Mucosa of descending colon (tissue), 3 donors: Measurements from ENCODE around the gene P2RY14. TPM values are rescaled to one million over a fixed set of nuclear protein-coding genes. Genes with fewer than 3 reads are reported as not detected.

Experiments
- ATAC-seq: fragments of 200-7000 bp; cut with Tn5 transposase; one replicate; pipeline ENCODE4 v1.9.1; 2020; ENCODE audit warnings: mild to moderate bottlenecking, moderate library complexity
- DNase-seq, 3 donors: peaks; one replicate each; pipeline ENCODE4 v3.0.0-alpha.2; 2020
- H3K36me3 ChIP-seq: fragments of 200-600 bp; one replicate; pipeline ENCODE4 v1.8.0; 2021; ENCODE audit warnings: low read depth, mild to moderate bottlenecking
- H3K4me1 ChIP-seq: fragments of 200-600 bp; one replicate; pipeline ENCODE4 v1.8.0; 2021; ENCODE audit warnings: low read depth, mild to moderate bottlenecking
- H3K4me3 ChIP-seq: fragments of 200-600 bp; one replicate; pipeline ENCODE4 v1.8.0; 2021; ENCODE audit warnings: mild to moderate bottlenecking
- H3K9me3 ChIP-seq: fragments of 200-600 bp; one replicate; pipeline ENCODE4 v1.8.0; 2021; ENCODE audit warnings: mild to moderate bottlenecking
- CTCF ChIP-seq: fragments of 200-600 bp; IDR thresholded peaks from one replicate; pipeline ENCODE4 v1.8.0; 2022; ENCODE audit warnings: antibody characterized with exemption, mild to moderate bottlenecking
- intact Hi-C, 2 donors: fragments of 100-400 bp; cut with DNase I in 1 of 2; cut with micrococcal nuclease in 1 of 2; formaldehyde crosslinking; loops; one replicate each; pipeline versions ENCODE4 v1.11.0 to v1.11.1; 2022; cut with DNase I, micrococcal nuclease
- total RNA-seq, 3 donors: library from RNA; stranded (reverse); fragmentation: NEBNext Ultra II Directional in 2 of 3; extraction: Animal tissue kit (Norgen Biotek cat#: 25700) in 2 of 3; gene quantifications; one replicate each; pipeline versions ENCODE4 v1.2.1 to v1.2.4, GENCODE V29; 2021 to 2023
- donor health status: DM: no; HTN: no; CAD: no; lungs with moderate emphysema.
- donor health status: DM: no; HTN: no; CAD: no.
- donor health status: DM: no; HTN: yes; CAD: no.

The P2RY14 gene
- total RNA-seq, 3 donors from 2014 or later, result 3.9 to 18.2 (median 4.4) TPM

GRCh38 chr3:151201051-151201730, 77.2 kb downstream of the P2RY14 start:
- DNase-seq (no peak), ATAC-seq (no peak)
- no peaks in the 10 kb centered on the region for H3K36me3 ChIP-seq
- no peaks in the 10 kb centered on the region for H3K9me3 ChIP-seq
- no peak overlapping the region for H3K4me3 ChIP-seq
- TF ChIP-seq CTCF, result no peak
- no peaks in the 10 kb centered on the region for H3K4me1 ChIP-seq
- intact Hi-C loops, result no loop called here

GRCh38 chr3:151200586-151200985, 77.8 kb downstream of the P2RY14 start:
- no peaks in the 10 kb centered on the region for H3K36me3 ChIP-seq
- no peak for TF ChIP-seq CTCF
- no peak for ATAC-seq
- no peaks in the 10 kb centered on the region for H3K4me1 ChIP-seq
- no peaks in the 10 kb centered on the region for H3K9me3 ChIP-seq
- intact Hi-C loops, result no loop called here
- no peak overlapping the region for H3K4me3 ChIP-seq
- DNase-seq, result no peak

GRCh38 chr3:151199554-151200438, 78.5 kb downstream of the P2RY14 start:
- no peaks in the 10 kb centered on the region for H3K36me3 ChIP-seq
- no peaks in the 10 kb centered on the region for H3K4me1 ChIP-seq
- no peak for TF ChIP-seq CTCF
- ATAC-seq, result no peak
- H3K4me3 ChIP-seq, result no peak overlapping the region
- intact Hi-C loops, result no loop called here
- no peak for DNase-seq
- H3K9me3 ChIP-seq, result no peaks in the 10 kb centered on the region

GRCh38 chr3:151198849-151199248, 79.5 kb downstream of the P2RY14 start:
- Histone ChIP-seq H3K36me3 (no peaks in the 10 kb centered on the region), H3K9me3 (no peaks in the 10 kb centered on the region), H3K4me1 (no peaks in the 10 kb centered on the region), H3K4me3 (no peak overlapping the region)
- no peak for TF ChIP-seq CTCF
- ATAC-seq (no peak), DNase-seq (no peak)
- intact Hi-C loops, result no loop called here

- Histone ChIP-seq H3K4me3 (no peak overlapping the region), H3K4me1 (no peaks in the 10 kb centered on the region), H3K36me3 (no peaks in the 10 kb centered on the region), H3K9me3 (no peaks in the 10 kb centered on the region)
- TF ChIP-seq CTCF, result no peak
- no peak for ATAC-seq
- DNase-seq, result no peak
- intact Hi-C loops, result no loop called here
Observed at GRCh38 chr3:151197981-151198767, 80.2 kb downstream of the P2RY14 start.
